Measurements from ENCODE around the gene PLA2G15. TPM values are rescaled to one million over a fixed set of nuclear protein-coding genes. Genes with fewer than 3 reads are reported as not detected.

The PLA2G15 gene
- total and polyA plus RNA-seq, 2 of the 13 experiments (the other 11 are each of a cell fraction or from before 2014, with no cell fraction given): 14.4 to 23.7 TPM

DNA sequence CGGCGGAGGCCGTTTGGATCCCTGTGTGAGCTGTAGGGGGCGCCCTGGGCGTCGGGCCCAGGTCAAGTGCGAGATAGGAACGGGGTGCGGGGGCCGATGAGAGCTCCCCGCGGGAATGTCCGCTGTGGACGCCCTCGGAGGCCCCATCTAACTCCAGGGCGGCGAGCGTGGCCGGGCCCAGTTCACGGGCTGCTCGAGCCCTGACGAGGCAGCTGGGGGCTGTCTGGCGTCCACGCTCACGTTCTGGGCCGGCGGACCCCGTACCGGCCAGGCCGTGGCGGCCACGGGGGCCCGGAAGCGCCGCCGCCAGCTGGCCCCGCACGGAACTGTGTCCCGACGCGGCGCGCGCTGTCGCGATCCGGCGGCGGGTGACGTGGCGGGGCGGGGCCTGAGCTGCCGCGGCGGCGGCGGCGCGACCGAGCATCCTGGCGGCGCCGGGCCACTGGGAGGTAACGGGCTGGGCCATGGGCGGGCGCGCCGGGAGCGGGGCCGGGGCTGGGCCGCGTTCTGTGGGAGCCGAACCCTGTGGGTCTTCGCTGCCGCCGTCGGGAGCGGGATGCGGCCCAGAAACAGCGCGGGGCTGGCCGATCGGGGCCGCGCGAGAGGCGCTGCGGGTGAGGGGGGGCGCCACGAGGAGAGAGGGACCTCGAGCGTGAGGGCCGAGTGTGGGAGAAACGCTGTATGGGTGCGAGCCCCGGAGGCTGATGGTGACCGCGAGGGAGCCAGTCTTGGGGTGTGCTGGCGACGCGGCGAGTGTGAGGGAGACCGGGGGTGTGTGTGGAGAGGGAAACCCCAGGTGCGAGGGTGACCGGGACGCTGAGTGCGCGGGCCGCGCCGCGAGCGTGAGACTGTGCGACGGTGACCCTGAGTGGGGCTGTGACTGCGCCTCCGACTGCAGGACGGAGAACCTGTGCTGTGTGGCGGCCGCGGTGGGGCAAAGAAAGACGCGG lies 19.2 kb downstream of the PLA2G15 start, which contains the start of gene SLC7A6 (continued):
- TF ChIP-seq, protein P1, sequence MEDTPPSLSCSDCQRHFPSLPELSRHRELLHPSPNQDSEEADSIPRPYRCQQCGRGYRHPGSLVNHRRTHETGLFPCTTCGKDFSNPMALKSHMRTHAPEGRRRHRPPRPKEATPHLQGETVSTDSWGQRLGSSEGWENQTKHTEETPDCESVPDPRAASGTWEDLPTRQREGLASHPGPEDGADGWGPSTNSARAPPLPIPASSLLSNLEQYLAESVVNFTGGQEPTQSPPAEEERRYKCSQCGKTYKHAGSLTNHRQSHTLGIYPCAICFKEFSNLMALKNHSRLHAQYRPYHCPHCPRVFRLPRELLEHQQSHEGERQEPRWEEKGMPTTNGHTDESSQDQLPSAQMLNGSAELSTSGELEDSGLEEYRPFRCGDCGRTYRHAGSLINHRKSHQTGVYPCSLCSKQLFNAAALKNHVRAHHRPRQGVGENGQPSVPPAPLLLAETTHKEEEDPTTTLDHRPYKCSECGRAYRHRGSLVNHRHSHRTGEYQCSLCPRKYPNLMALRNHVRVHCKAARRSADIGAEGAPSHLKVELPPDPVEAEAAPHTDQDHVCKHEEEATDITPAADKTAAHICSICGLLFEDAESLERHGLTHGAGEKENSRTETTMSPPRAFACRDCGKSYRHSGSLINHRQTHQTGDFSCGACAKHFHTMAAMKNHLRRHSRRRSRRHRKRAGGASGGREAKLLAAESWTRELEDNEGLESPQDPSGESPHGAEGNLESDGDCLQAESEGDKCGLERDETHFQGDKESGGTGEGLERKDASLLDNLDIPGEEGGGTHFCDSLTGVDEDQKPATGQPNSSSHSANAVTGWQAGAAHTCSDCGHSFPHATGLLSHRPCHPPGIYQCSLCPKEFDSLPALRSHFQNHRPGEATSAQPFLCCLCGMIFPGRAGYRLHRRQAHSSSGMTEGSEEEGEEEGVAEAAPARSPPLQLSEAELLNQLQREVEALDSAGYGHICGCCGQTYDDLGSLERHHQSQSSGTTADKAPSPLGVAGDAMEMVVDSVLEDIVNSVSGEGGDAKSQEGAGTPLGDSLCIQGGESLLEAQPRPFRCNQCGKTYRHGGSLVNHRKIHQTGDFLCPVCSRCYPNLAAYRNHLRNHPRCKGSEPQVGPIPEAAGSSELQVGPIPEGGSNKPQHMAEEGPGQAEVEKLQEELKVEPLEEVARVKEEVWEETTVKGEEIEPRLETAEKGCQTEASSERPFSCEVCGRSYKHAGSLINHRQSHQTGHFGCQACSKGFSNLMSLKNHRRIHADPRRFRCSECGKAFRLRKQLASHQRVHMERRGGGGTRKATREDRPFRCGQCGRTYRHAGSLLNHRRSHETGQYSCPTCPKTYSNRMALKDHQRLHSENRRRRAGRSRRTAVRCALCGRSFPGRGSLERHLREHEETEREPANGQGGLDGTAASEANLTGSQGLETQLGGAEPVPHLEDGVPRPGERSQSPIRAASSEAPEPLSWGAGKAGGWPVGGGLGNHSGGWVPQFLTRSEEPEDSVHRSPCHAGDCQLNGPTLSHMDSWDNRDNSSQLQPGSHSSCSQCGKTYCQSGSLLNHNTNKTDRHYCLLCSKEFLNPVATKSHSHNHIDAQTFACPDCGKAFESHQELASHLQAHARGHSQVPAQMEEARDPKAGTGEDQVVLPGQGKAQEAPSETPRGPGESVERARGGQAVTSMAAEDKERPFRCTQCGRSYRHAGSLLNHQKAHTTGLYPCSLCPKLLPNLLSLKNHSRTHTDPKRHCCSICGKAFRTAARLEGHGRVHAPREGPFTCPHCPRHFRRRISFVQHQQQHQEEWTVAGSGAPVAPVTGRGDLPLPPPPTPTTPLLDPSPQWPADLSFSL (CRISPR knock-in tag; IDR thresholded peaks at IDR 0.05): no peak
- TF ChIP-seq ZNF329 (CRISPR knock-in tag; IDR thresholded peaks at IDR 0.05; ENCODE audit: low read depth) (peak; percentile 59), STAG1 (CRISPR knock-in tag; IDR thresholded peaks at IDR 0.05) (peak; percentile 59), HMG20A (CRISPR knock-in tag; IDR thresholded peaks at IDR 0.05; ENCODE audit: borderline replicate concordance) (0 out of 2 replicates have a peak, but pooled peaks have one; percentile 11), KLF15 (CRISPR knock-in tag; IDR thresholded peaks at IDR 0.05; ENCODE audit: borderline replicate concordance) (0 out of 2 replicates have a peak, but pooled peaks have one; percentile 52), SIX4 (CRISPR knock-in tag; IDR thresholded peaks at IDR 0.05) (no peak), ZNF891 (CRISPR knock-in tag; IDR thresholded peaks at IDR 0.05) (peak; percentile 41; the same call in 1 of the 2 replicates), PTBP1 (IDR thresholded peaks at IDR 0.05; ENCODE audit: low read depth, low read length, poor library complexity, severe bottlenecking) (peak; percentile 88), ZNF230 (CRISPR knock-in tag; IDR thresholded peaks at IDR 0.05) (peak; percentile 15; the same call in 1 of the 2 replicates), RFXANK (CRISPR knock-in tag; IDR thresholded peaks at IDR 0.05) (no peak; the same call in 1 of the 2 replicates), BHLHE40 (IDR thresholded peaks at IDR 0.05; ENCODE audit: low read length) (0 out of 2 replicates have a peak, but pooled peaks have one; percentile 1), ZNF101 (CRISPR knock-in tag; IDR thresholded peaks at IDR 0.05; ENCODE audit: borderline replicate concordance, low read depth) (peak; percentile 14; the same call in 1 of the 2 replicates), KAT8 (CRISPR knock-in tag; IDR thresholded peaks at IDR 0.05) (peak; percentile 79), SOX13 (IDR thresholded peaks at IDR 0.05) (no peak), SOX13 (CRISPR knock-in tag; conservative IDR thresholded peaks at IDR 0.05 in 1 of 2, IDR thresholded peaks at IDR 0.05 in 1 of 2) (no peak; a peak in 2 of 4 replicates)
- TF ChIP-seq, protein P2, sequence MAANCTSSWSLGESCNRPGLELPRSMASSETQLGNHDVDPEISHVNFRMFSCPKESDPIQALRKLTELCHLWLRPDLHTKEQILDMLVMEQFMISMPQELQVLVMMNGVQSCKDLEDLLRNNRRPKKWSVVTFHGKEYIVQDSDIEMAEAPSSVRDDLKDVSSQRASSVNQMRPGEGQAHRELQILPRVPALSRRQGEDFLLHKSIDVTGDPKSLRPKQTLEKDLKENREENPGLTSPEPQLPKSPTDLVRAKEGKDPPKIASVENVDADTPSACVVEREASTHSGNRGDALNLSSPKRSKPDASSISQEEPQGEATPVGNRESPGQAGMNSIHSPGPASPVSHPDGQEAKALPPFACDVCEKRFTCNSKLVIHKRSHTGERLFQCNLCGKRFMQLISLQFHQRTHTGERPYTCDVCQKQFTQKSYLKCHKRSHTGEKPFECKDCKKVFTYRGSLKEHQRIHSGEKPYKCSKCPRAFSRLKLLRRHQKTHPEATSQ (CRISPR knock-in tag; IDR thresholded peaks at IDR 0.05; ENCODE audit: borderline replicate concordance): no peak; the same call in 1 of the 2 replicates
- TF ChIP-seq, protein P3, sequence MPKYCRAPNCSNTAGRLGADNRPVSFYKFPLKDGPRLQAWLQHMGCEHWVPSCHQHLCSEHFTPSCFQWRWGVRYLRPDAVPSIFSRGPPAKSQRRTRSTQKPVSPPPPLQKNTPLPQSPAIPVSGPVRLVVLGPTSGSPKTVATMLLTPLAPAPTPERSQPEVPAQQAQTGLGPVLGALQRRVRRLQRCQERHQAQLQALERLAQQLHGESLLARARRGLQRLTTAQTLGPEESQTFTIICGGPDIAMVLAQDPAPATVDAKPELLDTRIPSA (CRISPR knock-in tag; IDR thresholded peaks at IDR 0.05; ENCODE audit: borderline replicate concordance): peak; percentile 59; the same call in 1 of the 2 replicates
- TF ChIP-seq, protein P4, sequence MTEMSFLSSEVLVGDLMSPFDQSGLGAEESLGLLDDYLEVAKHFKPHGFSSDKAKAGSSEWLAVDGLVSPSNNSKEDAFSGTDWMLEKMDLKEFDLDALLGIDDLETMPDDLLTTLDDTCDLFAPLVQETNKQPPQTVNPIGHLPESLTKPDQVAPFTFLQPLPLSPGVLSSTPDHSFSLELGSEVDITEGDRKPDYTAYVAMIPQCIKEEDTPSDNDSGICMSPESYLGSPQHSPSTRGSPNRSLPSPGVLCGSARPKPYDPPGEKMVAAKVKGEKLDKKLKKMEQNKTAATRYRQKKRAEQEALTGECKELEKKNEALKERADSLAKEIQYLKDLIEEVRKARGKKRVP (CRISPR knock-in tag; IDR thresholded peaks at IDR 0.05): no peak

All from HepG2 (cell line).